Measurements from ENCODE around the gene PHOSPHO1. TPM values are rescaled to one million over a fixed set of nuclear protein-coding genes. Genes with fewer than 3 reads are reported as not detected.

Gene PHOSPHO1
- total RNA-seq, 1 experiment from 2014 or later = 1.1 TPM

GRCh38 chr17:49191917-49192741 is 38.5 kb downstream of the PHOSPHO1 start:
- intact Hi-C loops (cut with micrococcal nuclease) = loop anchor here (2.0 to 5.0 kb wide), 4 partner anchors 35 to 300 kb away; partner anchors contain the start of genes ATP5MC1 and SNF8
- Histone ChIP-seq H3K4me1 (ENCODE audit: insufficient read depth, low read length) (peaks cover 10% of the 10 kb centered on the region), H3K27me3 (ENCODE audit: low read length) (no peaks in the 10 kb centered on the region), H3K9me3 (ENCODE audit: low read length) (no peaks in the 10 kb centered on the region), H4K20me1 (ENCODE audit: low read length) (no peaks in the 10 kb centered on the region), H3K4me2 (ENCODE audit: low read length) (peak overlapping the region; percentile 79), H3K4me3 (ENCODE audit: low read length) (peak overlapping the region; percentile 79), H3K9ac (ENCODE audit: low read length) (peak overlapping the region; percentile 87), H3K9me2 (replicated peaks; ENCODE audit: low read length) (no peaks in the 10 kb centered on the region), H3K27ac (ENCODE audit: low read length) (peak overlapping the region; percentile 77), H3K79me2 (ENCODE audit: low read length) (no peaks in the 10 kb centered on the region), H3K36me3 (ENCODE audit: low read depth, low read length) (no peaks in the 10 kb centered on the region), H3F3A (ENCODE audit: low read length, unreplicated experiment) (no peaks in the 10 kb centered on the region), H2AFZ (ENCODE audit: low read length) (peak overlapping the region; percentile 76)
- TF ChIP-seq EZH2phosphoT487 (IDR thresholded peaks at IDR 0.05; ENCODE audit: borderline replicate concordance, low read length) = no peak
- TF ChIP-seq CTCF (conservative IDR thresholded peaks at IDR 0.05; ENCODE audit: low read depth, low read length) = peak; percentile 55
- DNase-seq = peak; percentile 97
- peak; percentile 55 for ATAC-seq
- POLR2A ChIA-PET (ENCODE audit: unreplicated experiment) = interaction anchor here (0.5 to 0.8 kb wide), 3 partner anchors 167 to 796 kb away, joined by 3 to 9 read pairs (median 3); no protein-coding TSS in a partner anchor
- TSS peak; percentile 98 for BruUV-seq (replicated peaks)
- CTCF ChIA-PET = interaction anchor here (0.6 to 1.7 kb wide), 3 partner anchors 17 to 156 kb away, joined by 4 to 5 read pairs (median 4); no protein-coding TSS in a partner anchor

DNA sequence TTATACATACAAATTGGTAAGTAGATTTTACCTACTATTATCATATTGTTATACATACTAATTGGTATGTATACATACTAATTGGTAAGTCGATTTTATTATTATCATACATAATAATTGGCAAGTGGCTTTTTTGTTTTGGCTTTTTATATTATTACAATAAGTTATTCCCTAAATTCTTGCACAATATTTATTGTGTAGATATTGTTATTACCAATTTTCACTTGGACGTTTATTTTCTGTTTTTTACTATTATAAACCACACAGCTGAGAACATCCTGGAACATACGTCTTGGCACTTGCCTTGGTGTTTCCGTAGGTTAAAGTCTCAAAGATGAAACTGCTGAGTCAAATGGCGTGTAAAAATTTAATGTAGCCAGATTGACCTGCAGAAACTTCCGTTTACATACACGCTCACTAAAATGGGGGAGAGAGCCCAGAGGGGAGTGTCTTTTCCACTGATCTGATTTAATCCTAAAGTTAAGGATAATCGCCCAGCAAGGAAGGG is 39.1 kb downstream of the PHOSPHO1 start:
- DNase-seq (no peak), ATAC-seq (no peak; the same call in 1 of the 2 replicates)
- no TSS peak for BruUV-seq (replicated peaks)
- peak overlapping the region; percentile 77 for H3K27ac ChIP-seq (ENCODE audit: low read length)
- no peaks in the 10 kb centered on the region for H3F3A ChIP-seq (ENCODE audit: low read length, unreplicated experiment)
- intact Hi-C loops (cut with micrococcal nuclease) = loop anchor here (5.0 kb wide), 3 partner anchors 104 to 299 kb away; partner anchors contain the start of genes ATP5MC1 and SNF8
- H2AFZ ChIP-seq (ENCODE audit: low read length) = peak overlapping the region; percentile 76
- H3K27me3 ChIP-seq (ENCODE audit: low read length) = no peaks in the 10 kb centered on the region
- peak overlapping the region; percentile 87 for H3K9ac ChIP-seq (ENCODE audit: low read length)
- no peaks in the 10 kb centered on the region for H3K36me3 ChIP-seq (ENCODE audit: low read depth, low read length)
- POLR2A ChIA-PET (ENCODE audit: unreplicated experiment) = interaction anchor here (0.6 kb wide), 1 partner anchor 179 kb away, joined by 3 read pairs; no protein-coding TSS in a partner anchor
- no peak for TF ChIP-seq EZH2 (IDR thresholded peaks at IDR 0.05; ENCODE audit: low read length, unreplicated experiment)
- TF ChIP-seq CTCF (conservative IDR thresholded peaks at IDR 0.05; ENCODE audit: low read depth, low read length) = no peak
- no peak for TF ChIP-seq EZH2phosphoT487 (IDR thresholded peaks at IDR 0.05; ENCODE audit: borderline replicate concordance, low read length)
- CTCF ChIA-PET = interaction anchor here (1.2 to 1.7 kb wide), 2 partner anchors 99 to 156 kb away, joined by 4 to 5 read pairs; no protein-coding TSS in a partner anchor
- no peaks in the 10 kb centered on the region for H4K20me1 ChIP-seq (ENCODE audit: low read length)
- H3K79me2 ChIP-seq (ENCODE audit: low read length) = no peaks in the 10 kb centered on the region
- H3K9me2 ChIP-seq (replicated peaks; ENCODE audit: low read length) = no peaks in the 10 kb centered on the region
- H3K4me1 ChIP-seq (ENCODE audit: insufficient read depth, low read length) = peaks cover 9% of the 10 kb centered on the region
- no peaks in the 10 kb centered on the region for H3K9me3 ChIP-seq (ENCODE audit: low read length)
- peak overlapping the region; percentile 79 for H3K4me3 ChIP-seq (ENCODE audit: low read length)
- H3K4me2 ChIP-seq (ENCODE audit: low read length) = peak overlapping the region; percentile 79

Measured in PC-3 (cell line).